Measurements from ENCODE around the gene PALS1. TPM values are rescaled to one million over a fixed set of nuclear protein-coding genes. Genes with fewer than 3 reads are reported as not detected.

The PALS1 gene
- total RNA-seq = 155 TPM

DNA sequence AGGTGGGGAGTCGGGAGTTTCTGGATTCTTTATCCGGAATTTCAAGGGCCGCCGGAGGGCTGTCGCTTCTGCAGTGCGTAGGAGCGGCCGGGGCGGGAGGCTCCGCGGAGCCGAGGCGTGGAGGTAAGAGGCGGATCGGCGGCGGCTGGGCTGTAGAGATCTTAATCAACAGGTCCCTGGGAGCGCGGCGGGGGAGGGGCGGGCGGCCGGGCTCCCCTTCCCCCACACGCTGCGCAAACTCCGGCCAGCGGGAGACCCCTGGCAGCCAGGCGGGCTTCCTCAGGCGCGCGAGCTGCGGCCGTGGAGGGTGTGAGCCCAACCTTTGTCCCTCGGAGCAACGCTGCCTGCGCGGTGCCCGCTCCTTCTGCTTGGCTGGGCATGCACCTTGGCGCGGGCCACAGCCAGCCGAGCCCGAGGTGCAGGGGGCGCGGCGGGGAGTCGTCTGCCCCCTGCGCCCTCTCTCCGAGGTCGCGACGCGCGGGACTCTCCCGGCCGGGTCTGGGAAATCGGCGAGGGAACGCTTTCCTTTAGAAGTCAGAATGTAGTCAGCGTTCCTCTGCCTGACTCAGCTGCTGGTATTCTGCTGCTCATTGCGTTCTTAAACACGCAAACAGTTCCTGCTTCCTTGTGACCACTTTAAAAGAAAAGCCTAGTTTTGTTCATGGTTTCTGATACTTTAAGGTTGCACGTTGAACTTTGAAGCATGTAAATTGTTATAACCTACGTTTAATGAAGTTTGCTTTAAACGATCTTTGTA lies at the start of gene PALS1:
Gene PALS1, plus strand, starts transcription at position 25 of the 757 bp plus-strand sequence. CDS start 37,736 bp downstream, outside the sequence.
- intact Hi-C loops (cut with DNase I) = loop anchor here (1.0 to 10.0 kb wide), 4 partner anchors 46 to 733 kb away; partner anchors contain the start of genes EIF2S1, GPHN and RDH11
- Histone ChIP-seq H3K9me3 (no peaks in the 10 kb centered on the region), H3K27me3 (no peaks in the 10 kb centered on the region), H3K36me3 (no peaks in the 10 kb centered on the region), H3K27ac (peak within 1 kb of the TSS; percentile 89 to 96), H3K4me1 (peaks cover 0 to 5% of the 10 kb centered on the region in 2 donors), H3K4me3 (peak within 1 kb of the TSS; percentile 63 to 92)
- TF ChIP-seq CTCF (IDR thresholded peaks at IDR 0.05) = no peak
- peak in 1 of 2 donors; percentile 74 for DNase-seq (ENCODE audit: low spot score in 2 of 2)

GRCh38 chr14:67191768-67192290 lies 49.4 kb upstream of the PALS1 start:
- intact Hi-C loops (cut with DNase I) = no loop called here
- DNase-seq (ENCODE audit: low spot score in 2 of 2) = no peak
- no peaks in the 10 kb centered on the region for H3K4me1 ChIP-seq
- no peaks in the 10 kb centered on the region for H3K9me3 ChIP-seq
- no peak overlapping the region for H3K27ac ChIP-seq
- no peaks in the 10 kb centered on the region for H3K27me3 ChIP-seq
- H3K36me3 ChIP-seq = no peaks in the 10 kb centered on the region
- TF ChIP-seq CTCF (IDR thresholded peaks at IDR 0.05) = no peak
- no peak overlapping the region for H3K4me3 ChIP-seq

GRCh38 chr14:67192366-67192765 lies 48.9 kb upstream of the PALS1 start:
- intact Hi-C loops (cut with DNase I) = no loop called here
- Histone ChIP-seq H3K27me3 (no peaks in the 10 kb centered on the region), H3K4me3 (no peak overlapping the region), H3K9me3 (no peaks in the 10 kb centered on the region), H3K36me3 (no peaks in the 10 kb centered on the region), H3K27ac (no peak overlapping the region), H3K4me1 (no peaks in the 10 kb centered on the region)
- no peak for TF ChIP-seq CTCF (IDR thresholded peaks at IDR 0.05)
- no peak for DNase-seq (ENCODE audit: low spot score in 2 of 2)

- Histone ChIP-seq H3K4me1 (no peaks in the 10 kb centered on the region), H3K27ac (no peak overlapping the region), H3K4me3 (no peak overlapping the region), H3K27me3 (no peaks in the 10 kb centered on the region), H3K36me3 (no peaks in the 10 kb centered on the region), H3K9me3 (no peaks in the 10 kb centered on the region)
- no peak for TF ChIP-seq CTCF (IDR thresholded peaks at IDR 0.05)
- no peak for DNase-seq (ENCODE audit: low spot score in 2 of 2)
- intact Hi-C loops (cut with DNase I) = no loop called here
Measured at GRCh38 chr14:67195279-67195678, 46.0 kb upstream of the PALS1 start.

DNA sequence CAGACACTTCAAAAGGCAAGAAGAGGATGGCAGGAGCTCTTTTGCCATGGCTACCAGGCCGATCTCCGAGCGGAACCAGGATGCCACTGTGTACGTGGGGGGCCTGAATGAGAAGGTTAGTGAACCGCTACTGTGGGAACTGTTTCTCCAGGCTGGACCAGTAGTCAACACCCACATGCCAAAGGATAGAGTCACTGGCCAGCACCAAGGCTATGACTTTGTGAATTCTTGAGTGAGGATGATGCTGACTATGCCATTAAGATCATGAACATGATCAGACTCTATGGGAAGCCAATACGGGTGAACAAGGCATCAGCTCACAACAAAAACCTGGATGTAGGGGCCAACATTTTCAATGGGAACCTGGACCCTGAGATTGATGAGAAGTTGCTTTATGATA lies 42.2 kb upstream of the PALS1 start:
- intact Hi-C loops (cut with DNase I) = no loop called here
- H3K36me3 ChIP-seq = no peaks in the 10 kb centered on the region
- no peaks in the 10 kb centered on the region for H3K9me3 ChIP-seq
- H3K4me3 ChIP-seq = no peak overlapping the region
- no peaks in the 10 kb centered on the region for H3K4me1 ChIP-seq
- H3K27ac ChIP-seq = no peak overlapping the region
- TF ChIP-seq CTCF (IDR thresholded peaks at IDR 0.05) = no peak
- H3K27me3 ChIP-seq = no peaks in the 10 kb centered on the region
- DNase-seq (ENCODE audit: low spot score in 2 of 2) = no peak
